MM.1S (cell line): Measurements from ENCODE around the gene CCM2L.

Experiments
- CTCF ChIP-seq: fragments of 300-600 bp; sonication (generic); IDR thresholded peaks from 2 replicates; pipeline ENCODE4 v1.5.1; 2016; ENCODE audit warnings: antibody characterized with exemption, low read length, mixed read lengths
- EZH2 ChIP-seq: fragments of 300-600 bp; sonication (generic); optimal IDR thresholded peaks from 2 replicates; pipeline ENCODE3; 2017; ENCODE audit warnings: low read depth, mild to moderate bottlenecking, antibody characterized with exemption, low read length, mixed read lengths
- EZH2phosphoT487 ChIP-seq: fragments of 300-600 bp; sonication (generic); IDR thresholded peaks from 2 replicates; pipeline ENCODE4 v1.6.1; 2018; ENCODE audit warnings: antibody characterized with exemption, low read length

GRCh38 chr20:32007787-32008616, 2.2 kb upstream of the CCM2L start:
- TF ChIP-seq CTCF = no peak
- TF ChIP-seq EZH2 = no peak
- TF ChIP-seq EZH2phosphoT487 = no peak
